HFF-Myc (cell line): Measurements from ENCODE around the gene ACKR1.

Experiments
- DNase-seq: peaks from one replicate; pipeline ENCODE4 v3.0.0-alpha.2; 2011; ENCODE audit warnings: low read depth; ENCODE audit errors: extremely low read depth
- H3K4me3 ChIP-seq: replicated peaks from 2 replicates; pipeline ENCODE4 v1.5.1; 2011; ENCODE audit warnings: low read depth, mild to moderate bottlenecking, control low read depth, low read length
- CTCF ChIP-seq: IDR thresholded peaks from 2 replicates; pipeline ENCODE4 v1.5.1; 2012; ENCODE audit warnings: mild to moderate bottlenecking, low read depth, low read length, control low read depth; ENCODE audit errors: missing control alignments

Gene ACKR1

GRCh38 chr1:159239551-159240220 is 35.0 kb downstream of the ACKR1 start:
- no peak for TF ChIP-seq CTCF
- H3K4me3 ChIP-seq: no peak overlapping the region
- DNase-seq: no peak

- no peak for DNase-seq
- no peak for TF ChIP-seq CTCF
- no peak overlapping the region for H3K4me3 ChIP-seq
Observed at GRCh38 chr1:159247266-159247665, 42.6 kb downstream of the ACKR1 start.

- H3K4me3 ChIP-seq: no peak overlapping the region
- TF ChIP-seq CTCF: no peak
- no peak for DNase-seq
Observed at GRCh38 chr1:159248311-159248710, 43.6 kb downstream of the ACKR1 start.

- no peak for DNase-seq
- no peak for TF ChIP-seq CTCF
Observed at GRCh38 chr1:159250638-159251216, 46.1 kb downstream of the ACKR1 start.

More at GRCh38 chr1:159250638-159251216, 46.1 kb downstream of the ACKR1 start:
- H3K4me3 ChIP-seq: no peak overlapping the region
